Panc1 (cell line): ENCODE measurements around the gene KCNMB1. TPM values are rescaled to one million over a fixed set of nuclear protein-coding genes. Genes with fewer than 3 reads are reported as not detected.

Source experiments
- ATAC-seq: fragments of 200-7000 bp; cut with Tn5 transposase; 2 replicates; pipeline ENCODE4 v1.9.1; 2020; ENCODE audit warnings: mild to moderate bottlenecking, moderate library complexity
- BruUV-seq: library from RNA; stranded (reverse); fragments of 400-500 nt; replicated peaks from 2 replicates; lab custom pipeline; 2021; lab: Mats Ljungman, UMichigan
- CTCF ChIA-PET: fragments of 300-600 bp; sonication (Branson Sonifier 250); formaldehyde crosslinking; loops from one replicate; lab custom pipeline; 2022; ENCODE audit warnings: antibody characterized with exemption; lab: Charles Lee
- POLR2A ChIA-PET: fragments of 300-600 bp; sonication (Branson Sonifier 250); formaldehyde crosslinking; loops from one replicate; lab custom pipeline; 2022; ENCODE audit warnings: antibody characterized with exemption; lab: Charles Lee
- DNase-seq: peaks from one replicate; pipeline ENCODE4 v3.0.0-alpha.2; 2010; ENCODE audit warnings: low read depth, low spot score
- H3K27ac ChIP-seq: 2 replicates; pipeline ENCODE4 v1.5.1; 2011; ENCODE audit warnings: mild to moderate bottlenecking, low read length, inconsistent platforms
- H3K27me3 ChIP-seq: fragments of 200-500 bp; sonication (Bioruptor generic); 2 replicates; pipeline ENCODE4 v1.6.0; 2014; ENCODE audit warnings: low read length, inconsistent platforms; ENCODE audit not compliant: control insufficient read depth, insufficient read depth
- H3K36me3 ChIP-seq: fragments of 200-500 bp; sonication (Bioruptor generic); 2 replicates; pipeline ENCODE4 v1.5.1; 2014; ENCODE audit warnings: inconsistent platforms, mild to moderate bottlenecking, low read length, moderate library complexity; ENCODE audit not compliant: control insufficient read depth, insufficient read depth
- H3K4me1 ChIP-seq: 2 replicates; pipeline ENCODE4 v1.5.1; 2011; ENCODE audit warnings: inconsistent platforms, mild to moderate bottlenecking, low read length, moderate library complexity; ENCODE audit not compliant: control insufficient read depth, insufficient read depth
- H3K4me3 ChIP-seq, 2 experiments: 2 replicates each; pipeline ENCODE4 v1.5.1; 2011 to 2012; ENCODE audit warnings: low read depth in 2 of 2, low read length in 2 of 2, mild to moderate bottlenecking in 2 of 2, inconsistent platforms in 1 of 2, moderate library complexity in 1 of 2
- H3K9me3 ChIP-seq: fragments of 200-500 bp; sonication (Bioruptor generic); 2 replicates; pipeline ENCODE4 v1.5.1; 2014; ENCODE audit warnings: low read depth, mild to moderate bottlenecking, inconsistent platforms, low read length, moderate library complexity; ENCODE audit not compliant: control insufficient read depth, insufficient read depth
- POLR2AphosphoS5 ChIP-seq: IDR thresholded peaks from 2 replicates; pipeline ENCODE4 v1.6.1; 2012; ENCODE audit warnings: mild to moderate bottlenecking, low read depth, low read length, moderate library complexity
- SIN3A ChIP-seq: IDR thresholded peaks from 2 replicates; pipeline ENCODE4 v1.6.1; 2012; ENCODE audit warnings: low read depth, mild to moderate bottlenecking, low read length, moderate library complexity, borderline replicate concordance; ENCODE audit not compliant: insufficient read depth
- TCF7L2 ChIP-seq: IDR thresholded peaks from 2 replicates; pipeline ENCODE4 v1.6.1; 2011; ENCODE audit warnings: mild to moderate bottlenecking, low read depth, low read length, inconsistent platforms
- in situ Hi-C: cut with HindIII; loops from 2 replicates; pipeline ENCODE4 v1.10.0; 2016; ENCODE audit warnings: low sequenced_read_pairs, low pct_unique_long_range_greater_than_20kb
- intact Hi-C: fragments of 100-400 bp; cut with micrococcal nuclease; formaldehyde crosslinking; loops from one replicate; pipeline ENCODE4 v1.10.0; 2022; ENCODE audit not compliant: unreplicated experiment
- total RNA-seq: library from RNA; stranded (reverse); gene quantifications from one replicate; pipeline ENCODE4 v1.2.1, GENCODE V29; 2021; ENCODE audit not compliant: unreplicated experiment
- TF ChIP-seq, protein P1 (sequence below): fragments of 450-650 bp; IDR thresholded peaks from 2 replicates; pipeline ENCODE4 v1.5.1; 2017; ENCODE audit warnings: mild to moderate bottlenecking
- TF ChIP-seq, protein P2 (sequence below), 2 experiments: IDR thresholded peaks; 2 replicates each; pipeline ENCODE4 v1.6.1; 2011 to 2012; ENCODE audit warnings: low read depth in 2 of 2, control low read depth in 1 of 2, low read length in 1 of 2, mild to moderate bottlenecking in 1 of 2, moderate library complexity in 1 of 2; ENCODE audit not compliant: insufficient read depth in 1 of 2

The KCNMB1 gene
- total RNA-seq, 1 experiment from 2014 or later = not detected

DNA sequence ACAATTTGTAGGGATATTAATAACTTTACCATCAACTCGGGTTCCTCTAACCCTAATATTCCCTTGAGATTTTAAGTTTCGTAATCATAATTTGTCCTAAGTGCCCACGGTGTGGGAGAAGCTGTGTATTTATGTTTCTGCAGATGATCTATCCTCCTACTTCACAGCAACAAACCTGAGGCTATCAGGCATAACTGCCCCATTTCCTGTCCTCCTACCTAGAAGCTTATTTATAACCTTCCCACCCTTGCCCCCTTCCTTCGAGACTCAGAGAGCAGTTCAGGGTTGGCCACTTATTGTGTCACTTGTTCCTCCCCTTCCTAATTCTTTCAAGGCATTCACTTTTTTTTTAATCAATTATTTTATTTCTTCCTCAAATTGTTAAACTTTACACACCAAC is 62.0 kb downstream of the KCNMB1 start:
- intact Hi-C loops (no loop called here), in situ Hi-C loops (no loop called here)
- DNase-seq = no peak
- CTCF ChIA-PET = interaction anchor here (0.6 kb wide), 1 partner anchor 99 kb away, joined by 3 read pairs; no protein-coding TSS in a partner anchor
- TF ChIP-seq, protein P1, sequence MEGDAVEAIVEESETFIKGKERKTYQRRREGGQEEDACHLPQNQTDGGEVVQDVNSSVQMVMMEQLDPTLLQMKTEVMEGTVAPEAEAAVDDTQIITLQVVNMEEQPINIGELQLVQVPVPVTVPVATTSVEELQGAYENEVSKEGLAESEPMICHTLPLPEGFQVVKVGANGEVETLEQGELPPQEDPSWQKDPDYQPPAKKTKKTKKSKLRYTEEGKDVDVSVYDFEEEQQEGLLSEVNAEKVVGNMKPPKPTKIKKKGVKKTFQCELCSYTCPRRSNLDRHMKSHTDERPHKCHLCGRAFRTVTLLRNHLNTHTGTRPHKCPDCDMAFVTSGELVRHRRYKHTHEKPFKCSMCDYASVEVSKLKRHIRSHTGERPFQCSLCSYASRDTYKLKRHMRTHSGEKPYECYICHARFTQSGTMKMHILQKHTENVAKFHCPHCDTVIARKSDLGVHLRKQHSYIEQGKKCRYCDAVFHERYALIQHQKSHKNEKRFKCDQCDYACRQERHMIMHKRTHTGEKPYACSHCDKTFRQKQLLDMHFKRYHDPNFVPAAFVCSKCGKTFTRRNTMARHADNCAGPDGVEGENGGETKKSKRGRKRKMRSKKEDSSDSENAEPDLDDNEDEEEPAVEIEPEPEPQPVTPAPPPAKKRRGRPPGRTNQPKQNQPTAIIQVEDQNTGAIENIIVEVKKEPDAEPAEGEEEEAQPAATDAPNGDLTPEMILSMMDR = no peak
- TF ChIP-seq, protein P2, sequence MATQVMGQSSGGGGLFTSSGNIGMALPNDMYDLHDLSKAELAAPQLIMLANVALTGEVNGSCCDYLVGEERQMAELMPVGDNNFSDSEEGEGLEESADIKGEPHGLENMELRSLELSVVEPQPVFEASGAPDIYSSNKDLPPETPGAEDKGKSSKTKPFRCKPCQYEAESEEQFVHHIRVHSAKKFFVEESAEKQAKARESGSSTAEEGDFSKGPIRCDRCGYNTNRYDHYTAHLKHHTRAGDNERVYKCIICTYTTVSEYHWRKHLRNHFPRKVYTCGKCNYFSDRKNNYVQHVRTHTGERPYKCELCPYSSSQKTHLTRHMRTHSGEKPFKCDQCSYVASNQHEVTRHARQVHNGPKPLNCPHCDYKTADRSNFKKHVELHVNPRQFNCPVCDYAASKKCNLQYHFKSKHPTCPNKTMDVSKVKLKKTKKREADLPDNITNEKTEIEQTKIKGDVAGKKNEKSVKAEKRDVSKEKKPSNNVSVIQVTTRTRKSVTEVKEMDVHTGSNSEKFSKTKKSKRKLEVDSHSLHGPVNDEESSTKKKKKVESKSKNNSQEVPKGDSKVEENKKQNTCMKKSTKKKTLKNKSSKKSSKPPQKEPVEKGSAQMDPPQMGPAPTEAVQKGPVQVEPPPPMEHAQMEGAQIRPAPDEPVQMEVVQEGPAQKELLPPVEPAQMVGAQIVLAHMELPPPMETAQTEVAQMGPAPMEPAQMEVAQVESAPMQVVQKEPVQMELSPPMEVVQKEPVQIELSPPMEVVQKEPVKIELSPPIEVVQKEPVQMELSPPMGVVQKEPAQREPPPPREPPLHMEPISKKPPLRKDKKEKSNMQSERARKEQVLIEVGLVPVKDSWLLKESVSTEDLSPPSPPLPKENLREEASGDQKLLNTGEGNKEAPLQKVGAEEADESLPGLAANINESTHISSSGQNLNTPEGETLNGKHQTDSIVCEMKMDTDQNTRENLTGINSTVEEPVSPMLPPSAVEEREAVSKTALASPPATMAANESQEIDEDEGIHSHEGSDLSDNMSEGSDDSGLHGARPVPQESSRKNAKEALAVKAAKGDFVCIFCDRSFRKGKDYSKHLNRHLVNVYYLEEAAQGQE (IDR thresholded peaks at IDR 0.05; ENCODE audit: insufficient read depth in 1 of 2, low read depth in 2 of 2, low read length in 1 of 2) = no peak
- TF ChIP-seq POLR2AphosphoS5 = no peak
- no peak for TF ChIP-seq SIN3A
- TF ChIP-seq TCF7L2 = no peak
- H3K27me3 ChIP-seq = 0 out of 2 replicates have a peak, but pooled peaks cover 2% of the 10 kb centered on the region
- no peaks in the 10 kb centered on the region for H3K9me3 ChIP-seq
- no peaks in the 10 kb centered on the region for H3K4me1 ChIP-seq
- no peaks in the 10 kb centered on the region for H3K36me3 ChIP-seq
- no peak overlapping the region for H3K27ac ChIP-seq
- ATAC-seq = no peak
- POLR2A ChIA-PET = no interaction called here
- BruUV-seq = no TSS peak
- no peak overlapping the region for H3K4me3 ChIP-seq

Other genes with a start within 250 kb of the KCNMB1 start
- 0.15 TPM for gene C5orf58, start 156.4 kb downstream of the KCNMB1 start, total RNA-seq
- 0.36 TPM for gene LCP2, start 91.6 kb downstream of the KCNMB1 start, total RNA-seq
- gene KCNIP1, start 114.7 kb upstream of the KCNMB1 start, total RNA-seq = not detected